GM19351 (cell line): ENCODE measurements around the gene BAHCC1.
"Not testable (repeated sequence)": the region's sequence is repeated elsewhere in the genome, so short reads cannot be mapped to it uniquely, and the experiment has no call there.

Source experiments
- ATAC-seq: cut with Tn5 transposase; IDR thresholded peaks from one replicate; pipeline ENCODE4 v1.9.1; 2021; ENCODE audit warnings: mild to moderate bottlenecking, moderate library complexity; ENCODE audit not compliant: unreplicated experiment

Gene BAHCC1

GRCh38 chr17:81394921-81395599 lies at the start of gene BAHCC1:
TSS of gene BAHCC1 (plus strand) at chr17:81395457. CDS start at chr17:81399740, 4,283 bp downstream.
- ATAC-seq: no peak

GRCh38 chr17:81346090-81346907 lies 49.0 kb upstream of the BAHCC1 start:
- ATAC-seq: peak; percentile 76

- no peak for ATAC-seq
Observed at GRCh38 chr17:81346908-81347349, 48.3 kb upstream of the BAHCC1 start.

GRCh38 chr17:81347437-81347836 lies 47.8 kb upstream of the BAHCC1 start:
- ATAC-seq: no peak

- no peak for ATAC-seq
Observed at GRCh38 chr17:81348097-81349055, 46.9 kb upstream of the BAHCC1 start.

GRCh38 chr17:81349397-81350319 lies 45.6 kb upstream of the BAHCC1 start:
- ATAC-seq: no peak

GRCh38 chr17:81350320-81350890 lies 44.9 kb upstream of the BAHCC1 start:
- ATAC-seq: no peak

GRCh38 chr17:81351329-81352052 lies 43.8 kb upstream of the BAHCC1 start:
- ATAC-seq: not testable (repeated sequence)

- ATAC-seq: not testable (repeated sequence)
Observed at GRCh38 chr17:81352056-81352455, 43.2 kb upstream of the BAHCC1 start.

- ATAC-seq: no peak
Observed at GRCh38 chr17:81354252-81354953, 40.9 kb upstream of the BAHCC1 start.

GRCh38 chr17:81354954-81355347 lies 40.3 kb upstream of the BAHCC1 start:
- ATAC-seq: no peak

GRCh38 chr17:81359218-81359617 lies 36.0 kb upstream of the BAHCC1 start:
- ATAC-seq: no peak

- not testable (repeated sequence) for ATAC-seq
Observed at GRCh38 chr17:81362001-81362400, 33.3 kb upstream of the BAHCC1 start.

- ATAC-seq: no peak
Observed at GRCh38 chr17:81364278-81365147, 30.7 kb upstream of the BAHCC1 start.

GRCh38 chr17:81365148-81365600 lies 30.1 kb upstream of the BAHCC1 start:
- ATAC-seq: no peak

- no peak for ATAC-seq
Observed at GRCh38 chr17:81365601-81366585, 29.4 kb upstream of the BAHCC1 start.
